GM23248 (cell line): Measurements from ENCODE around the gene TRO.

Experiments used
- EZH2 ChIP-seq: fragments of 200-600 bp; sonication (generic); IDR thresholded peaks from 2 replicates; pipeline ENCODE4 v1.6.1; 2018; ENCODE audit warnings: antibody characterized with exemption, mild to moderate bottlenecking; ENCODE audit not compliant: insufficient read depth, poor library complexity, severe bottlenecking
- EZH2phosphoT487 ChIP-seq: fragments of 200-600 bp; sonication (generic); IDR thresholded peaks from 2 replicates; pipeline ENCODE4 v1.6.1; 2018; ENCODE audit warnings: antibody characterized with exemption, moderate library complexity, mild to moderate bottlenecking, low read depth; ENCODE audit not compliant: insufficient read depth

DNA sequence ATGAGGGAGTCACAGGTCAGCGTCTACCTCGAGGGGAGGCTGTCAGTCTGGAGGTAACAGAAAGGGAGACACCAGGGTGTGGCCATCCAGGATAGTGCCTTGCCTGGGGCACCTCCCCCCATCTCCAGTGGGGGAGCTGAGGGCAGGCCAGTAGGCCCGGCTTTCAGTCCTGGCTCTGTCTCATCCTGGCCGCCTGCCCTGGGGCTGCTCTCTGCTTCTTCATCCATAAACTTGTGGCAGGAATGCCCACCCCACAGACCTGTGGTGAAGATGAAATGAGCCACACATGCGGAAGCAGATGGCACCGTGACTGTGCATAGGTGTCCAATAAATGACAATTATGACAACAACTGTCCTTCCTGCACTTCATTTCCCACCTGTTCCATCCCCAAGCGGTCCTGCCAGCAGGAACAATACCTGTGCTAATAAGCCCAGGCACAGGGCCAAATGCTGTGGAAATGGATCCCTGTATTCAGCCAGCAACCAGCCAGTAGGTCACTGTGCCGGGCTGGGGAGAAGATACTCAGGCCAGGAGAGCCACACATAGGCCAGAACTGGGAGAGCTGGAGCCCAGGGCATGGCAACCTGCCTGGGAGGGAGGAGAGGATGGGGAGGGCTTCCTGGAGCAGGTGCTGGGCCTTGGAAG, 30.2 kb downstream of the TRO start:
- TF ChIP-seq EZH2phosphoT487 (no peak), EZH2 (no peak)
